Urothelium cell line (cell line): Measurements from ENCODE around the gene PRDM15.
A peak's percentile ranks its signal among the peaks of the same experiment; 100 is the strongest.

Experiments
- DNase-seq: peaks from one replicate; pipeline ENCODE4 v3.0.0; 2011; ENCODE audit warnings: low spot score, mixed read lengths
- FAIRE-seq: peaks from 2 replicates; lab custom pipeline; 2011; peaks lifted over from hg19 to GRCh38; lab: Jason Lieb, UNC

Gene PRDM15

DNA sequence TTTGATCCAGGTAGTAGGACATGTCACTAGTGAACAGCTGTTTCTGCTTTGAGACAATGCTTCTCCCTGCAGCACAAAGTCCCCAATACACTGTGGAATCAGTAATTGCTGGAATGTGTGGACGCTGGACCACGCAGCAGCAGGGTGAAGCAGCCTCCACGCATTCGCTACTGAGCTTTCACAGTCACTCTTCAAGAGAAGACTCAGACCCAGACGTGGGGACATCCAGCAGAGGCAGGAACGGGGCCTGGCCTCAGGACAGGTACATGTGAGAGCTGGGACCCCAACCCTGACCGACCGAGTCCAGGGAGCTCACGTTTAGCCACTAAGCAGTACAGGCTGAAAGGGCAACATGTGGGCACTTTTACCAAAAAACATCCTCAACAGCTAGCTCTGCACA is 34.1 kb upstream of the PRDM15 start:
- FAIRE-seq (no peak), DNase-seq (no peak)

DNA sequence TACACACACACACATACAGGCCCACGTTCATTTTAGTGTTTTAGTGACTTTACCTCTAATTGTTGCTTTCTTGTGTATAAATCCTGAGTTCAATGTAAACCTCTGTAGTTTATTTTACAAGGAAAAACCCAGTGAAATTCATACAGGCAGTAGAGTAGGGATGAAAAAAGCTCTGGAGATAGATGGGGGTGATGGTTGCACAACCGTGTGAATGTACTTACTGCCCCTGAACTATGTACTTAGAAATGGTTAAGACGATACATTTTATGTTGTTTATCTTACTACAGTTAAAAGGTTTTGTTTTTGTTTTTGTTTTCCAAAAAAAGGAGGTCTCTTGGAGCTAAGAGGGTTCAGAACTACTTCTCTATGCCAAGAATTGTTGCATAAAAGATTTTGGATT is 29.7 kb upstream of the PRDM15 start:
- DNase-seq = no peak

GRCh38 chr21:41907496-41908258 is 28.5 kb upstream of the PRDM15 start:
- DNase-seq (no peak), FAIRE-seq (no peak)

More for the DNA sequence above, 29.7 kb upstream of the PRDM15 start:
- FAIRE-seq = no peak

- FAIRE-seq = no peak
- no peak for DNase-seq
Observed at GRCh38 chr21:41906770-41907169, 27.6 kb upstream of the PRDM15 start.

DNA sequence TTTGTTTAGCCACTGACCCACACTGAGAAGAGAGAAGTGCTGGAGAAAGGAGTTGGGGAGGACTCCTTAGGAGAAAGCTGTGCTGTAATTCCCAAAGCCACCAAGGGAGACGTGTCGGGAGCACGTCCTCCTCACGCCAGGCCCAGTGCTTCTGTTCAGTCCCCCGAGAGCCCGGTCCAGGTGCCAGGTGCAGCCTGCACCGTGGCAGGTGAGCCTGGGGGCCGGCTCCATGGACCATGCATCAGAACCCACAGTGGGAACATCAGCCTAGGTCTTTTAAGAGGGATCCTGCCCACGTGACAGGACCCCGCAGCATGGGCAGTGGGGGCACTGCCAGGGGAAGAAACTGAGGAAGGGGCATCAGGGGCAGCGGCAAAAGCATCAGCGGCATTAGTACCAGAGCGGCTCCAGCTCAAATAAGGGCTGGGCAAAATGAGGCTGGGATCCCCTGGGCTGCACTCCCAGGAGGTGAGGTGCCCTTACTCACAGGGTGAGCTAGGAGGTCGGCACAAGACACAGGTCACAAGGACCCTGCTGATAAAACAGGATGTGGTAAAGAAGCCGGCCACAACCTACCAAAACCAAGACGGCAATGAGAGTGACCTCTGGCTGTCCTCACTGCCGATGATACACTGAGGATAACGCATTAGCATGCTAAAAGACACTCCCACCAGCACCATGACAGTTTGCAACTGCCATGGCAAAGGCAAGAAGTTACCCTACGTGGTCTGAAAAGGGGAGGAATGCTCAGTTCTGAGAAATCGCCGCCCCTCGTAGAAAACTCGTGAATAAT is 24.6 kb upstream of the PRDM15 start:
- FAIRE-seq (no peak), DNase-seq (no peak)

GRCh38 chr21:41902946-41903345 is 23.8 kb upstream of the PRDM15 start:
- no peak for FAIRE-seq

DNA sequence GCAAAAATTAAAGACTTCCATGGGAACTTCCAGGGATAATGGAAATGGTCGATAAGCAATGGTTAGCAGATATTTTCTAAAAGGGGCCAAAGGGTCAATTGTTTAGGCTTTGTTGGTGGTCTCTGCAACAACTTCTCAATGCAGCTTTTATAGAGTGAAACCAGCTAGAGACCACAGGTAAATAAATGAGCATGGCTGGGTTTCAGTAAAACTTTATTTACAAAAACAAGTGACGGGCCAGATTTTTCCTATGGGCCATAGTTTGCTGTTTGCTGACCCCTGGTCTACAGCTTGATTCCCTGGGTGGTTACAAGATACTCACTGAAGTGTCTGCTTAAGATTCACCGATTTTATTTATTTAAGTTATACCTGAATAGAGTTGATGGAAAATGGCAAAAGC is 22.6 kb upstream of the PRDM15 start:
- FAIRE-seq = no peak
- no peak for DNase-seq

More at GRCh38 chr21:41902946-41903345, 23.8 kb upstream of the PRDM15 start:
- DNase-seq = no peak

- FAIRE-seq (no peak), DNase-seq (no peak)
Observed at GRCh38 chr21:41901099-41901498, 22.0 kb upstream of the PRDM15 start.

DNA sequence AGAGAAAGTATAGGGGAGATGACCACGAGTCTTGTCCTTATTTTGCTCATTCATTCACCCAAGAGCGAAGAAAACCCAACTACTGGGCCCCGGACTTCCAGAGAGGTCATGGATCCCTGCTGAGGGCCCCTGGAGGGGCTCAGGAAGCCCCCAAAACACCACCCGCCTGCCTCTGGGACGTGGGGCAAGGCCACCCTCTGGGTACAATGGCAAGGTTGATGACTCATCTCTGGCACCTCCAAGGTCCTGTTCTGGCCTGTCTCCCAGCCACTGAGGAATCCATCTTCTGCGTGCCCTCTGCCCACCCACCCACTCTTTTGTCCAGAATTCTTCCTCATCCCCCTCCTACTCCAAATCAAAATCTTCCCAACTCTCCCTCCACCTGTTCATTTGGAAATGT is 21.3 kb upstream of the PRDM15 start:
- DNase-seq (no peak), FAIRE-seq (no peak)

DNA sequence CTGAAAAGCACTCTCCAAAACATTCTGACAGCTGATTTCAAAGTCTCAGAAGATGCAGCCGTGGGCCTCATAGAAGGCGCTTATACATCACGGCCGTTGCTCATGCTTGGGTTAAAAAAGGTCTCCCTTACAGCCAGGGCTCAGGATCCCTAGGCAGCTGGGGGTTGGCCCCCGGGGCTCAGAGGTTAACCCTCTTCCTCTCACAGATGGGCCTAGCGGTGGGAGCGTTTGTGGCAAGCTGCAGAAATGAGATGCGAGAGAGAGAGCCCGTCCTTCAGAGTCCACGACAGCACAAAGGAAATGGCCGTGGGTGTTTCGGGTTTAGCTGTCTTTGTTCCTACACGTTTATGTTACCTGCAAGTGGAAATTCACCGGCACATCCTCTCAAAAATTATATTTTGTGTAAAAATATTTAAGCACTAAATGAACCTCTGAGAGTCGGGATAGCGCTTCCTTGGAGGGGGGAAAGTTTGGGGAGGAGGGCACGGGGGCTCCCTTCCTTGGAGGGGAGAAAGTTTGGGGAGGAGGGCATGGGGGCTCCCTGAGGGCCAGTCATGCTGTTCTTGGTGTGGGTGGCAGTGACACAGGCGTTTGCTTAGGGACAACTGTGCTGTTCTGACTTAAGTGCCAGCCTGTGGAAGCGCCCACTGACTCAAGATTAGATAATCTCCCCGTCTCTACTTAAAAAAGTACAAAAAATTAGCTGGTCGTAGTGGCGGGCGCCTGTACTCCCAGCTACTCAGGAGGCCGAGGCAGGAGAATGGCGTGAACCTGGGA is 20.5 kb upstream of the PRDM15 start:
- FAIRE-seq (no peak), DNase-seq (no peak)

- DNase-seq (no peak), FAIRE-seq (no peak)
Observed at GRCh38 chr21:41898998-41899397, 19.9 kb upstream of the PRDM15 start.

DNA sequence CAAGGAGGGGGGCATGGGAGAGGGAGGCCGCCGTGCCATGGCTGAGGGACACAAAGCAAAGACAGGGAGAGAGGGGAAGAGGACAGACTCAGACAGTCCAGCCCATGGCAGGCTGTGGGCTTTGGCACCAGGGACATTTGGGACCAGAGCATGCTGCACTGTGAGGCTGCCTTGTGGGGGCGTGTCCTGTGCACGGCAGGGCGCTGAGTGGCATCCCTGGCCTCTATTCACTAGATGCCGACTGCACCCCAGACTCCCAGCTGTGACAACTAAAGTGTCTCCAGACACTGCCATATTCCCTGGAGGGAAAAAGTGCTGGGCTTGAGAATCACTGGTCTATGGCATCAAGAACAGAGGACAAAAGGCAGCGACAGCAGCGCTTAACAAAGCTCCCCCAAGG is 18.6 kb upstream of the PRDM15 start:
- FAIRE-seq (no peak), DNase-seq (no peak)

- no peak for DNase-seq
- no peak for FAIRE-seq
Observed at GRCh38 chr21:41897047-41897669, 18.0 kb upstream of the PRDM15 start.

- FAIRE-seq (no peak), DNase-seq (no peak)
Observed at GRCh38 chr21:41895643-41896493, 16.7 kb upstream of the PRDM15 start.

- no peak for FAIRE-seq
Observed at GRCh38 chr21:41894922-41895557, 15.9 kb upstream of the PRDM15 start.

GRCh38 chr21:41894511-41894910 is 15.4 kb upstream of the PRDM15 start:
- DNase-seq = no peak
- FAIRE-seq = no peak

More at GRCh38 chr21:41894922-41895557, 15.9 kb upstream of the PRDM15 start:
- peak; percentile 10 for DNase-seq

DNA sequence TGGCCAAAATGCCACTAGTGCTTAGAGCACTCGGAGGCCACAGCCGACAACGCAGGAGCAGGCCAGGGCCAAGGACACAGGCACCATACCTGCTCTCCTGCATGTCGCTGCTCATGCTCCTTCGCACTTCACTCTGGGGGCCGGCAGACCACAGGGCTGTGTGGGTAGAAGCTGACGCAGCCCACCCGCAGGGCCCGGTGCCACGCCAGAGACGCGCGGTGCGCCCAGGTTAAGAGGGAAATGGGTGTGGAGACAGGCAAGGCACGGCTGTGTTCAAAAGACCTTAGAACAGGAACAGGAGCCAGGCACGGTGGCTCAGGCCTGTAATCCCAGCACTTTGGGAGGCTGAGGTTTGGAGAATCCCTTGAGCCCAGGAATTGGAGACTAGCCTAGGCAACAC is 13.6 kb upstream of the PRDM15 start:
- no peak for FAIRE-seq
- DNase-seq = no peak

- FAIRE-seq = no peak
- no peak for DNase-seq
Observed at GRCh38 chr21:41891132-41891531, 12.0 kb upstream of the PRDM15 start.

GRCh38 chr21:41890355-41890754 is 11.2 kb upstream of the PRDM15 start:
- DNase-seq (no peak), FAIRE-seq (no peak)
